Mucosa of rectum (tissue), 2 donors: Measurements from ENCODE around the gene BRK1.
"Not testable (repeated sequence)": the region's sequence is repeated elsewhere in the genome, so short reads cannot be mapped to it uniquely, and the experiment has no call there.

Source experiments
- H3K27ac ChIP-seq, 2 donors: one replicate each; pipeline ENCODE4 v1.7.0; 2013; ENCODE audit warnings: inconsistent platforms in 2 of 2, low read depth in 2 of 2, low read length in 2 of 2
- H3K27me3 ChIP-seq, 2 donors: one replicate each; pipeline ENCODE4 v1.7.0; 2013; ENCODE audit warnings: low read length in 2 of 2; ENCODE audit not compliant: control insufficient read depth in 2 of 2, insufficient read depth in 2 of 2
- H3K36me3 ChIP-seq, 2 donors: one replicate each; pipeline ENCODE4 v1.7.0; 2013; ENCODE audit warnings: low read length in 2 of 2; ENCODE audit not compliant: control insufficient read depth in 2 of 2, insufficient read depth in 2 of 2
- H3K4me1 ChIP-seq, 2 donors: one replicate each; pipeline ENCODE4 v1.7.0; 2013; ENCODE audit warnings: low read length in 2 of 2, mild to moderate bottlenecking in 1 of 2; ENCODE audit not compliant: control insufficient read depth in 2 of 2, insufficient read depth in 2 of 2
- H3K4me3 ChIP-seq, 2 donors: one replicate each; pipeline ENCODE4 v1.7.0; 2013; ENCODE audit warnings: low read length in 2 of 2
- H3K9ac ChIP-seq, 2 donors: one replicate each; pipeline ENCODE4 v1.7.0; 2013; ENCODE audit warnings: low read length in 2 of 2, low read depth in 1 of 2, mild to moderate bottlenecking in 1 of 2
- H3K9me3 ChIP-seq, 2 donors: one replicate each; pipeline ENCODE4 v1.7.0; 2013; ENCODE audit warnings: low read length in 2 of 2; ENCODE audit not compliant: control insufficient read depth in 2 of 2
- donor health status: healthy.
- donor health status: Normal muscosa, but diverticular disease.

BRK1 gene

DNA sequence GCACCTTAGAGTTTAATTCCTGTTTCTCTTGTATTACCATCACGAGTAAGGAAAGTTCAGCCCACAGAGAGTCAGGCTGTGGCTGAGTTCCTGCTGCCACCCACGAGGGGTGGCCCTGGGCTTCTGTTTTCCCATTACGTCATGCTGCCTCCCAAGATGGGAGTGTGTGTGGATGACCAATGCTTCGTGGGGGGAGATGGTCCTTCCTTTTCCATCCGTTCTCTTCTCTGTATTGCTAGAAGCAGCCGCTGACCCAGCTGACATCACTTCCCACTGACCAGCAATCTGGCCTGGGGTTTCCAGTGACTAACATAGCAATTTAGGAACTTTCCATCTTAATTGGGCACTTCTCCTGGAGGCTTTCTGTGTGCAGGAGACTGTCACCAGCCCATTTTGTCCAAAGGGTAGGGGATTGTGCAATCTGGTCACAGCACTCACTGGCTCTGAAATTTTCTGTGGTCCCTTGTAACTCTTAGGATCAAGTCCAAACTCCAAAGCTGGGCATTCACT is 58.5 kb downstream of the BRK1 start:
- H3K27ac ChIP-seq, result no peak overlapping the region
- no peak overlapping the region for H3K9ac ChIP-seq
- H3K27me3 ChIP-seq, result no peaks in the 10 kb centered on the region
- H3K9me3 ChIP-seq, result no peaks in the 10 kb centered on the region
- H3K4me1 ChIP-seq, result no peaks in the 10 kb centered on the region
- no peaks in the 10 kb centered on the region for H3K36me3 ChIP-seq
- H3K4me3 ChIP-seq, result no peak overlapping the region

DNA sequence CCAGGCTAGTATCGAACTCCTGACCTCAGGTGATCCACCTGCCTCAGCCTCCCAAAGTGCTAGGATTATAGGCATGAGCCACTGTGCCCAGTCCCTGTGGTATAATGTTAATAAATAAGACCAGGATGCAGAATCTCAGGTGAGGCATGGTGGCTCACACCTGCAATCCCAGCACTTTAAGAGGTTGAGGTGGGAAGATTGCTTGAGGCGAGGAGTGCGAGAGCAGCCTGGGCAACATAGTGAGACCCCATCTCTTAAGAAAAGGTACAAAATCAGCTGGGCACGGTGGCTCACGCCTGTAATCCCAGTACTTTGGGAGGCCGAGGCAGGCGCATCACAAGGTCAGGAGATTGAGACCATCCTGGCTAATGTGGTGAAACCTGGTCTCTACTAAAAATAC is 59.9 kb downstream of the BRK1 start:
- not testable (repeated sequence) for H3K36me3 ChIP-seq, H3K27ac ChIP-seq, H3K4me1 ChIP-seq, H3K27me3 ChIP-seq, H3K9ac ChIP-seq, H3K9me3 ChIP-seq, H3K4me3 ChIP-seq

DNA sequence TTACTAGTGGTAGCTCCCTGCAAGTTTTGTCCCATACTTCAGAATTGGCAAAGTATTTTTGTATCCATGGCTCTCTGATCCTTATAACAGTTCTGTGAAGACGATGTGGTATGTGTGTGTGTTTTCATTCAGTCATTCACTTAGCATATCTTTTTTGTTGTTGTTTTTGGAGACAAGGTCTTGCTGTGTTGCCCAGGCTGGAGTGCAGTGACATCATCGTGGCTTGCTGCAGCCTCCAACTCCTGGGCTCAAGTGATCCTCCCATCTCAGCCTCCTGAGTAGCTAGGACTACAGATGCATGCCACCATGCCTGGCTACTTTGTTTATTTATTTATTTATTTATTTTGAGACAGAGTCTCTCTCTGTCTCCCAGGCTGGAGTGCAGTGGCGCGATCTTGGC is 60.7 kb downstream of the BRK1 start:
- not testable (repeated sequence) for H3K9me3 ChIP-seq, H3K27ac ChIP-seq, H3K4me1 ChIP-seq, H3K27me3 ChIP-seq, H3K36me3 ChIP-seq, H3K9ac ChIP-seq, H3K4me3 ChIP-seq
